Melanocyte of skin (primary cell): ENCODE measurements around the gene ZDHHC24. TPM values are rescaled to one million over a fixed set of nuclear protein-coding genes. Genes with fewer than 3 reads are reported as not detected.

ENCODE experiments used
- total RNA-seq, 2 donors: library from RNA; depleted of rRNA; stranded (reverse); fragments of >200 nt; gene quantifications; 2 replicates each; pipeline ENCODE4 v1.2.3, GENCODE V29; 2012

Gene ZDHHC24, protein sequence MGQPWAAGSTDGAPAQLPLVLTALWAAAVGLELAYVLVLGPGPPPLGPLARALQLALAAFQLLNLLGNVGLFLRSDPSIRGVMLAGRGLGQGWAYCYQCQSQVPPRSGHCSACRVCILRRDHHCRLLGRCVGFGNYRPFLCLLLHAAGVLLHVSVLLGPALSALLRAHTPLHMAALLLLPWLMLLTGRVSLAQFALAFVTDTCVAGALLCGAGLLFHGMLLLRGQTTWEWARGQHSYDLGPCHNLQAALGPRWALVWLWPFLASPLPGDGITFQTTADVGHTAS
- total RNA-seq = 10 to 100 TPM; 10.7 to 13.8 TPM

DNA sequence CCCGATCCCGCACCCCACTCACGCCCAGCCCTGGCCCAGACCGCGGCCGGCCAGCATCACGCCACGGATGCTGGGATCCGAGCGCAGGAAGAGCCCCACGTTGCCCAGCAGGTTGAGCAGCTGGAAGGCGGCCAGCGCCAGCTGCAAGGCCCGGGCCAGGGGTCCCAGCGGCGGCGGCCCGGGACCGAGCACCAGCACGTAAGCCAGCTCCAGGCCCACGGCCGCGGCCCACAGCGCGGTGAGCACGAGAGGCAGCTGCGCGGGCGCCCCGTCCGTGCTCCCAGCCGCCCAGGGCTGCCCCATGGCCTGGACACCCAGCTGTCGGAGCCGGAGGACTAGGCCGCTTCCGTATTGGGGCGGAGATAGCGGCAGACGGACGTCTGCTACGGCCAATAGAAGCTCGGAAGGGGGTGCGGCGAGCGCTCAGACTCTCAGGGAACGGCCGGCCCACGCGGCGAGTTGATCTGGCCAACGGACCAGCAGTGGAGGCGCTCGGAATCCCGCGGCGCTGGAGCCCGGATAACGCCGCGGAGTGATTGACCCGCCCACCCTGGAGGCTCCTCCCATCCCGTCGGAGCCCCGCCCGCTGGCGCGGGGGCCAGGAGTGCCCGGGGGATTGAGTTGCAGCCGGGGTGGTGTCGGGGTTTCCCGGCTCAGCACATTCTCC lies at the start of gene ZDHHC24:
Gene ZDHHC24 (minus strand): TSS at position 348 of the 667 bp plus-strand sequence. CDS start 45 bp downstream, at position 303.

DNA sequence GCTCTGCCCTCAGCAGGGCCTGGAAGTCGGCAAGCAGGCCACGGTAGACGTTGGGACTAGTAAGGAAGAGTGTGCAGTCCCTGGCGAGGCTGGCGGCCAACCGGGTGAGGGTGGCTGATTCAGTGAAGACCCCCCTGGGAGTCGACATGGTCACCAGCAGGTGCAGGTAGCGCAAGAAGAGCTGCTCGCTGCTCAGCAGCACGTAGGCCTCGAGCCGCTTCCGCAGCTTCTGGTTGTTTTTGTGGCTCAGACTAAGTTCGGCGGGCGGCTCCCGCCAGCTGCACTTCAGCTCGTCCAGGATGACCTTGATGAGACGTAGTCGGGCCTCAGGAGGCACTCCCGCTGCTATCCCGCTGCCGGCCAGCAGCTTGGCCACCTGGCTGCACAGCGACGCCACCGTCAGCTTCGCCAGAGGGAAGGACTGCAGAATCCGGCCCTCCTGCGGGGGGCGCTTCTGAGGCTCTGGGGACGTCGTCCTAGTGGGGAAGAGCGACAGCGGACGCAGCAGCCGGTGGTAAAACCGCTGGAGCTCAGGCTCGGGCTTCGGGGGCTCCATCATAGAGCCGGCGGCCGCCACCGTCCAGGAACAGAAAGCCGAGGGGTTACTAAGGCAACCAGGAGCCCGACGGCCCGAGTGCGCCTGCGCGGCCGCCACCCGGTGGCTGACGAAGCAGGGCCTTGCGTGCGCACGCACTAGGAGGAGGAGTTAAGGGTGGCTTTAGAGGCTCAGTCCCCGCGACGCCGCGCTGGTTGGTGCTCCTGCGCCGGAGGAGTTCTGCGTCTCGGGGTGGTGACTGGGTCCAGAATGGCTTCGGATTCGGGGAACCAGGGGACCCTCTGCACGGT lies 46.8 kb upstream of the ZDHHC24 start, which contains the start of the genes CCDC87 and CCS:
Gene CCDC87 (minus strand): TSS at position 607 of the 846 bp plus-strand sequence. CDS start 48 bp downstream, at position 559.
Gene CCS (plus strand): TSS at position 729 of the 846 bp plus-strand sequence. CDS start 77 bp downstream, at position 806.

DNA sequence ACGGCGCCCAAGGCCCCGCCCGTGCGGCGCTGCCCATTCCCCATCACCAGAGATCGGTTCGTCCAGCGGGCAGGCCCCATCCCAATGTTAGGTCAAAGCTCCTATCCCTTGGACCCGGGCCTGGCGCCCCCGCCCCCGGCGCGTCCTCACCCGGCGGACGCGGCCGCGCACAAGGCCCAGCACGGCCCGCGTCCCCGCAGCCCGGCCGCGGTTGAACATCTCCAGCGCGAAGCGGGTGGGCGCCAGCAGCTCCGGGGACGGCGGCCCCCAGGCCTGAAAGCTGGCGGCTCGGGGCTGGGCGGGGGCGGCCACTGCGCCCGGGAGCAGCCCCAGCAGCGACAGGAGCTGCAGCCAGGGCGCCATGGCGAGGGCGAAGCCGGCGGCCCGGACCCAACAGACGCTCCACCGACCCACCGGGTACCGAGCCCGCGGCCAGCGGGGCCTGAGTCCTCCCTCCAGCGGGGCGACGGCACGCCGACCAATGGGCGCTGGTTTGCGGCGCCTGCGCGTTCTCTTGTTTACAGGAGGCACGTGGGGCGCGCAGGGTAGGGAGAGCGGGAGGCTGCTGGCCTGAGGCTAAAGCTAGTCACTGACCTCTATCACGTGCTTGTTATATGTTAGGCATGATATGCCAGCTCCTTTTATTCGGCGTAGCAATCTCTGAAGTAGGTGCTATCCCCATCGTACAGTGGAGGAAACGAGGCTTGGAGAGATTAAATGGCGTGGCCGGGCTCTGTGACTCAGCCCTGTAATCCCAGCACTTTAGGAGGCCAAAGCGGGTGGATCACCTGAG lies 22.5 kb upstream of the ZDHHC24 start, which contains the start of gene CTSF:
Gene CTSF (minus strand): TSS at position 483 of the 793 bp plus-strand sequence. CDS start 120 bp downstream, at position 363.

DNA sequence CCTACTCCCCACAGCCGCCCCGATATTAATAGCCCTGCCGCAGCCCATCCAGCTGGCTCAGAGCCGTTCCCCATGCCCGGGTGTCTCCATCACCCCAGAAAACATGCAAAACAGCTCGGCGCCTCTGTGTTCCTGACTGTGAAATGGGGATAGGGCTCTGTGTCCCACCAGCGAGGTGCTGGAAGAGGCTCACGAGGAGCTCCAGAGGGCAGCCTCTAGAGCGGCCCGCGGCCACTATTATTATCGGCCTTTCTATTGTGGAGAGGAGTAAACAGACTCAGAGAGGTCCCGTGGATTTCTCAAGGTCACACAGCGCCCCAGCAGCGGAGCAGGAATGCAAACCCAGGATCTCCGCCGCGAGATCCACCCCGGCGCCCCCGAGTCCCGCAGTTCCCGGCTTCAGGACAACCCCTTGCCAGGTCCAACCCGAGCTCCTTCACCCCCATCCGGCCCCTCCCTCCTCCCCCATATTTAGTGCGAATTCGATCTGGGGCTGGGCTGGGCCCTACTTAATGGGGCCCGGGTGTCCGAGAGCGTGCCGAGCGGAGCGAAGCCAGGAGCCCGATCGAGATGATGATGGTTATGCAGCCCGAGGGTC lies 619 bp upstream of the ZDHHC24 start, which contains the start of gene ACTN3:
Gene ACTN3 (plus strand): TSS at position 536 of the 598 bp plus-strand sequence. CDS start 35 bp downstream, at position 571.

DNA sequence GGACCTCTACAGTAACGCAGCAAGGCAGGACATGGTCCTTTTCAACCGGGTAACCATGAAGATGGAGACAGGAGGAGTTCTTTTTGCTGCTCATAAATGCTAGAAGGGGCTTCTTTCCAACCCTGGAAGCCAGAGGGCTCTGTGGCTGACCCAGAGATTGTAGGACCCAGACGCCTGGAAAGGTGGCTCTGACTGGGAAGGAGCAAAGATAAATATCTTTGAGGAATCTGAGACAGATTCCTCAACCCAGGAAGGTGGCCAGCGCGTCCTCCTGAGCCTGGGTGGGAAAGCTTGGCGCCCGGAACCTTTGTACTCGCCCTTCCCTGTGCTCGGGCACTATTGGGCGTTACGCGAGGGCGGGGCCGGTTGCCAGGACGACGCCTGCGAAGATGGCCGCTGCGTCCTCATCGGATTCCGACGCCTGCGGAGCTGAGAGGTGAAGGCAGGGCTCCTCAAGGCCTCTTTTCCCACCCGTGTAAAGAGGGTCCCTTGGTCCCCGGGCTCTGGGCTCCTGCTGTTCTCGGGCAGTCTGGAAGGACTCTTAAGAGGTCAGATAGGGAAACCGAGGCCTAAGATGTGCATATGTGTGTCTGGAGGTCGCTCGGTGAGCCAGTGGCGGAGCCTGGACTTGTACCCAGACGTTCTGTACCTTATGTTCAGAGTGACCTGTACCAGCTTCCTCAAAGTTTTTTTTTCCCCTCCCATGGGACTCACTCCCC lies 35.4 kb downstream of the ZDHHC24 start, which contains the start of gene BBS1:
Gene BBS1 (plus strand): TSS at position 365 of the 719 bp plus-strand sequence. CDS start 25 bp downstream, at position 390.

DNA sequence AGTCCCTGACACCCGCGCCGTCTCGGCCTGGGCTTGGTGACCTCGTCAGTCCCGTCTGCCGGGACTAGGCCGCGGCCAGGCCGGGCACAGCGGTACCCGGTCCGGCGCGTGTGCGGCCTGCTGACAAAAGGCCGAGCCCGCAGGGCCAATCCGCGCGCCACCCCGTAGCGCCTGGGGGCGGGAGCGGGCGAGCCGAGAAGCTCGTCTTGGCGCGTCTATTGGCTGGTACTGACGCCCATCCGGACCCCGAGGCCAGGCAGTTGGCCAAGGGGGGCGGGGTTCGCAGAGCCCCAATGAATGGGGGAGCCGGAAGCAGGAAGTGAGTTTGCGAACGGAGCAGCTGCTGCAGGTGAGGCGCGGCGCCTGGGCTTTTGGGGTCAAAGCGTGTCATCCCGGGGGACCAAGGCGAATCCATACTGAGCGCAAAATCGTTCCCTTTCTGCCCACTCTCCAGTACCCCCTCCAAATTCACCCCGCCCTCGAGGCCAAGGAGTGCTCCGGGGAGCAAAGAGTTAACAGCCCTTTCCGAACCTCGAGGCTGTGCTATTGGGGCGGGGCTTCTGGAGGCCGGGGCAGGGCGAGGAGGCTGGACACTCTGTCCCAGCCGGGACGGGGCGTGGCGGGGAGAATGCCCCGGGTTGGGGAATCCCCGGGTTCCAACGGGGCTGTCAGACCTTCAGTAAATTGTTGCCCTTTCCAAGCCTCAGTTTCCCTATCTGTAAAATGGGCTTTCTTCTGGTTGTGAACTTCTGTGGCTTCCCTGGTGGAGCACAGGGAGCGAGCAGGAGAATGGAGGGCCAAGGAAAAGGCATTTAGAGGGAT lies 65.5 kb downstream of the ZDHHC24 start, which contains the start of gene DPP3:
Gene DPP3 (plus strand): TSS at position 318 of the 822 bp plus-strand sequence. CDS start 1,767 bp downstream, outside the sequence.

Other genes with a start within 250 kb of the ZDHHC24 start
- gene CD248, start 229.0 kb downstream of the ZDHHC24 start, total RNA-seq = 1 to 10 TPM in 1 of 2 donors, under 1 TPM in 1; 0.69 to 2.3 TPM
- gene RIN1, start 209.6 kb downstream of the ZDHHC24 start, total RNA-seq = 10 to 100 TPM in 1 of 2 donors, 1 to 10 TPM in 1; 5.2 to 16.3 TPM
- 10 to 100 TPM; 55.4 to 92.6 TPM for gene BRMS1, start 200.9 kb downstream of the ZDHHC24 start, total RNA-seq
- gene B4GAT1, start 198.4 kb downstream of the ZDHHC24 start, total RNA-seq = 10 to 100 TPM; 35.0 to 51.3 TPM
- gene SLC29A2, start 174.3 kb downstream of the ZDHHC24 start, total RNA-seq = under 1 TPM; 0.34 to 0.67 TPM
- gene NPAS4, start 125.0 kb downstream of the ZDHHC24 start, total RNA-seq = not detected
- gene MRPL11, start 107.2 kb downstream of the ZDHHC24 start, total RNA-seq = 10 to 100 TPM; 22.0 to 45.6 TPM
- gene PELI3, start 79.1 kb downstream of the ZDHHC24 start, total RNA-seq = 10 to 100 TPM; 12.0 to 17.2 TPM
- gene DPP3, start 65.6 kb downstream of the ZDHHC24 start, total RNA-seq = 10 to 100 TPM; 73.6 to 75.0 TPM
- 10 to 100 TPM; 21.3 to 33.0 TPM for gene BBS1, start 35.4 kb downstream of the ZDHHC24 start, total RNA-seq
- gene ACTN3, start 855 bp upstream of the ZDHHC24 start, total RNA-seq = not detected
- 10 to 100 TPM; 28.3 to 46.1 TPM for gene CTSF, start 22.6 kb upstream of the ZDHHC24 start, total RNA-seq
- under 1 TPM; 0.33 to 0.69 TPM for gene CCDC87, start 47.0 kb upstream of the ZDHHC24 start, total RNA-seq
- 10 to 100 TPM; 25.5 to 40.0 TPM for gene CCS, start 47.1 kb upstream of the ZDHHC24 start, total RNA-seq
- 10 to 100 TPM; 25.5 to 41.3 TPM for gene RBM14, start 70.6 kb upstream of the ZDHHC24 start, total RNA-seq
- 100 to 1,000 TPM in 1 of 2 donors, 10 to 100 TPM in 1; 70.9 to 120 TPM for gene RBM4, start 92.7 kb upstream of the ZDHHC24 start, total RNA-seq
- 10 to 100 TPM; 17.2 to 23.3 TPM for gene RBM4B, start 131.8 kb upstream of the ZDHHC24 start, total RNA-seq
- 1 to 10 TPM; 6.5 to 9.0 TPM for gene SPTBN2, start 183.2 kb upstream of the ZDHHC24 start, total RNA-seq